NCI-H1092 (cell line): ENCODE data around the gene RAB9A.
A peak's percentile ranks its signal among the peaks of the same experiment; 100 is the strongest.
"Not testable (repeated sequence)": the region's sequence is repeated elsewhere in the genome, so short reads cannot be mapped to it uniquely, and the experiment has no call there.

ENCODE experiments used
- DNase-seq: peaks from one replicate; lab custom pipeline; 2025; lab: John Stamatoyannopoulos, UW

The RAB9A gene

DNA sequence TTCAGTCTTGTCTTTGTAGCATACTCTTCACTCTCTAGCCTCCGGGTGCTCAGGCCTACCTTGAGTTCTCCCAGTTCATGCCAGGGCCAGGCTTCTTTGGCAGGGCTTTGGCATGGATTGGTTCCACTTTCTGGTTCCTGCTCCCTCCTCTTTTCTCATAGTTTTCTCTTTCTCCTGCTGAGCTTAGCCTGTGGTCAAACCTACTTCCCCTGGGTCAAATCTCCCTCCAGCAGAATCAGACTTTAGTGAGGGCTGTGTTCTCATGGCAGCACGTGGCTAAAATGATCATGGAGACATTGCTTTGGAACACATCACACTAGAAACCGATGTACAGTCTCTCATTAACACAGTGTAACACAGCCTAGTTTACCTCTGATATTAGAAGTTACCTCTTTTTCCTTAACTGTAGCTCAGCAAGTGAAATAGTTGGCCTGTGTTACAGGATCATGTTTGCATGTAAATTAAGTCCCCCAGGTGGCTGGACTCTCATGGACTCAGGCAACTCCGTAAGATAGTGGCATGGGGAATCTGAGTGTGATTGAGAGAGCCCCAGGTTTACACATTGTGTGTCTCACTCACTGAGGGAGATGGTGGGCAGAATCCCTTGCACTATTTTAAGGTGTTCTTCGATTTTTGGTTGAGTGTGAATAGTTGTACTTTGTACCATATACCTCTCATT is 13.3 kb downstream of the RAB9A start:
- DNase-seq, result no peak

DNA sequence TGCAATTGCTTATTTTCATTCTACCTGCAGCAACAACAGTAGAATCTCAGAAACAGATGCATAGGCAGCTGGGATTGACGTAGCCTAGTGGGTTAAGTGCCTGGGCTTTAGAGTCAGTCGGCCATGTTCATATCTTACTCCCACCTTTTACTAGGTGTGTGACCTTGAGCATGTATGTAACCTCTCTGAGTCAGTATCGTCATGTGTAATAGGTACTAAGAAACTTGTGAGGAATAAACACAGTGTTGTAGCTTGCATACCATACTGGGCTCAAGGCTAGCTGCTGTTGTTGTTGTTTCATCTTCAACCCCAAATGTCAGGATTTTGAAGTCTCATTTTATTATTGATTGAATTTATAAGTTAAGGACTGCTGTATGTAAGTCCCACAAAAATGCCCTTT is 14.2 kb downstream of the RAB9A start:
- no peak for DNase-seq

DNA sequence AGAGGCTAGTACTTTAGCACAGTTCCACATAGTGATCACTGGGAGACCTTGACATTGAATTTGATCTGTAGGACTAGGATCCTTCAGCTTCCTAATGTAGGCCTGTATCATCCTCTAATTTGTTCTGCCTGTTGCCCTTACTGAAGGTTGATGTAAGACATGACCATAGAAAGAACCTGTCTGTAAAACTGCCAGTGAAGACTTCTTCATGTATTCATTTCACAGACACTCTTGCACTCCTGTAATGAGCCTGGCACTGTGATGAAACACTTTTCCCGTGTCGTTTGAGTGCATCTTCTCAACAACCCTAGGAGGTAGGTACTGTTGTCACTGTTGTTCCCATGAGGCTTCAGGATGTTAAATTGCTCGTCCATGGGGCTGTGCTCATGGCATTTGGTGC is 14.7 kb downstream of the RAB9A start:
- DNase-seq, result no peak

DNA sequence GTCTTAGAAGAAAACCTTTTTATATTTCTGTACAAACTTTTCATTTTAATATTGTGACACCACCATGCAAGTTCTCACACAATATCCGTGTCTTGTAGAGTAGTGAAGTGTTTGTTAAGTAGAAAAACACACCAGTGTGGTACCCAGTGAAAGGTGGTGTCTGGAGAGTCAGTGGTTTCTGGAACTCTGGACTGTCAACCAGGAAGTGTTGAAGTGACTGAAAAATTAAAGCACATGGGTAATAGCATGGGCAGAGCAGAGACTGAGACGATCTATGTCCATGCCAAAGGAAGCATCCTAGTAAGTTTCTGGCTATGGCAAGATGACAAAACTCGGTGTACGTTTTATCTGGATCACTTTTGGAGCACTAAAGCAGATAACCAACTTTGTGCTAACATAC is 22.2 kb downstream of the RAB9A start:
- no peak for DNase-seq

DNA sequence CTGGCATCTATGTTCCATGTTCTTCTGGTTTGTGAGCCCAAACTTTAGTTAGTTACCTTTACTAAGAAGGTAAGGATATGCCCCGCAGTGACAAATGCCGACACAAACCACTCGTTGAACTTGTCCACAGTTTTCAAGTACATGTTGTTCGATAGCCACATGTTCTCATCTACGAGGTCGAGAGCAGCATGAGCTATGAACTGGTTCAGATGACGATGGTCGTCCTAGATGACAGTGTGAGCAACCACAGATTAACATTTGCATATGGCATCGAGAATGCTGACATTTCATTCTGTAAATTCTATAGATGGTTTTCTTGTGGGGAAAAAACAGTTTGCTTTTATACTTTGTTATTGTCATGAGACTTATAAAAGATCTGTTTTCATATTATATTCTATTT is 27.5 kb downstream of the RAB9A start:
- DNase-seq, result no peak

DNA sequence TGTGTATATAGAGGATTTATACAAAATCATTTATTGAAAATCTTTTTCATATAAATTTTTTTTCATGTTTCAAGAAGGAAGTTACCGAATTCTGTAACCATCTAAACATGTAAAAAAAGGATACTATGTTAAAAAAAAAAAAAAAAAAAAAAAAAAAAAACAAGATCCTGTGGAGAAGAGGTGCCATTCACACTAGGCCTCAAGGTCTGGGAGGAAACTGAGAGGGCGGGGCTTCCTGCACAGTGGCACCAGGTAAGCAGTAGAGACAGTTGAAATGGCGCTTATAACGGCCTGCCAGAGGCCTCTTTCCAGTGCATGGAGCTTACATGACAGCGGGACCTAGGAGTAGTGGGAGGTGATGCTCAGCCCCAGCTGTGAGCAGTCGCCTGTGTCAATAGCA is 28.0 kb downstream of the RAB9A start:
- no peak for DNase-seq

DNA sequence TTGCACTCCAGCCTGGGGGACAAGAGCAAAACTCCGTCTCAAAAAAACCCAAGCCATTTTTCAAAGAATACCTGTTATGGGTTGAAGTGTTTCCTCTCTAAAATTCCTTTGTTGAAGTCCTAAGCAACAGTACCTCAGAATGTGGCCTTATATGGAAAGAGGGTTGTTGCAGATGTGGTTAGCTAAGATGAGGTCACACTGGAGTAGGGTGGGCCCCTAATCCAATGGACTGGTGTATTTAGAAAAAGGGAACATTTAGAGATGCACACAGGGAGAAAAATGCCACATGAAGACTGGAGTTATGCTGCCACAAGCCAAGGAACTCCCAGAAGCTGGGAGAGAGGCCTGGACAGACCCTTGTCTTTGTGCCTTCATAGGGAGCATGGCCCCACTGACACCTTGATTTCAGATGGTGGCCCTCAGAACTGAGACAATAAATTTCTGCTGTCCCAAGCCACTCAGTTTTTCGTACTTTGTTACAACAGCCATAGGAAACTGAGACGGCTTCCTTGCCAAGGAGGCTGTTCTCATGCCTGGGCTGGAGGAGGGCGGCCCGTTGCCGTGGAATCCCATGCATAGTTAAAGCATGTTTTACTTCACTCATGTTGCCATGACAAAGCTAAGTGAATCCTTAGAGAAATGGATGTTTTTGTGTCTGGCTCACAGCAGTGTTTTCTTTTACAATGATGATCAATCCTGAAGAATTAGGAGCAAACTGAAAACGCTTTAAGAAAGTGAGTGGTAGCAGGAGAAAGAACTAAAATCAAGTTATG is 29.0 kb downstream of the RAB9A start:
- no peak for DNase-seq

DNA sequence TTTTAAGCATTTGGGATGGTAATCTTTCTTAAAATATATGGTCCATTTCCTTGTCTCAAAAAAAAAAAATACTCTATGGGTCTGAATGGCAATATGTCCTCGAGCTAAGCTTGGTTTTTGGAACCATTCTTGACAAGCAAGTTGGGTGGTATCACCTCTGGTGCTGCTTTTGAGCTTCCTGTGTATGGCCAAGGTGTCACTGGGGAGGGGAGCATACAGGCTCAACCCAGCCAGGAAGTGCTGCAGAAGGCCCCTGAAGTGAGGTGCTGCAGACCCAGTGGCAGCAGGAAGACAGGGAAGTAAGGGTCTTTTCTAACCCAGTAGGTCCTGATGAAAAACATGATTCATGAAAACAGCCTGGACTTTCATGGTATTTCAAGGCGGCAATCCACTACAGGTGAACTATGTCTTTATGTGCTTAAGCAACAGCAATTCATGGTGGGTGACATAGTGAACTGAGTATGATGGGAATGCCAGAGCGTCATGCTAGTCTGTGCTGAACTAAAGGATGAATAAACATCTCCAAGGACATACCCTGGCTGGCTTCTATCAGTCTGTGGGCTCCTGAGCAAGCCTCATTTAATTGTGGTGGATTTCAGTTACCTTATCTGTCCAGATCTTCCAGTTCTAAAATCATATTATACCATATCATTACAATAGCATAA is 30.4 kb downstream of the RAB9A start:
- no peak for DNase-seq

DNA sequence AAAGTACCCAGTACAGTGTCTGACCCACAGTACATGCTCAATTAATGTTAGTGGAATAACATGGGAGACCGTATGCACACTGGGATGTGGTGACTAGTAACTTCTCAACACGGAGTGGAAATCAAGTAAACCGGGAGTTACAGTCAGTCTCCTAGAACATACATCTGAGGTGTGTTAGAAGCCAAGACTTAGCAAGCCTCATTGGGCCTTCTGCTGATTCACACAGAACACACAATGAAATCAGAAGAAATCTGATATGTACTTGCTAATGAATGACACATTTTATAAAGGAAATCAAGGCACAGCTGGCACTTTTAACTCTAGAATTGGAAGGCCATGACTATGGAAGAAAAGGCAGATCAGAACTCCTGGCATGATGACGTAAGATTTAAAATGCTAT is 32.4 kb downstream of the RAB9A start:
- DNase-seq, result no peak

DNA sequence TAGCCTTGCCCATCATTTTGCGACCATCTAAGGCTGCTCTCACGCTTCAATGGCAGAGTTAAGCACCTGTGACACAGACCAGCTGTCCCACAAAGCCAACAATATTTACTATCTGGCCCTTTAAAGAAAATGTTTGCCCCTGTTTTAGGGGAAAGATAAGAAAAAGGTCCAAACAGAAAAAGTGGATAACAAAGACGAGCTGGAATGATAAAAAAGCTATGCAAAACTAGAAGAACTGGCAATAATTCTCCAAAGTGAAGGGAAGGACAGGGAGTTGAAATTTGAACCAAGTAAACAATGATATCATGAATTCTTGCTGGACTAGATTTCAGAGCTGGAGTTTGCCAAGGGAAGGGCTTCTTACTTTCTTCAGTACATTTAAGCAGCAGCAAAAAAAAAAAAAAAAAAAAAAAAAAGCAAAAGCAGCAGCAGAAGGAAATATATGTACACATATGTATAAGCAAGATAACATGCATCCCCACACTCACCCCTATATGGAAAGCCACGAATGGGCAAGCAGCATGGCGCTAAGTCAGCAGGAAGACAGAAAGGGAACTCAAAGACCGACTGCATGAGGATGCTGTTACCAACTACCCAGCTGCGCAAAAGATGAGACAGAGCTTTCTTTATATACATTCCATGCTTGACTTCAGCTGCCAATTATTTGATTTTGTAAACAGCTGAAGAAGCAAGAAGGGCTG is 33.0 kb downstream of the RAB9A start:
- DNase-seq, result no peak

DNA sequence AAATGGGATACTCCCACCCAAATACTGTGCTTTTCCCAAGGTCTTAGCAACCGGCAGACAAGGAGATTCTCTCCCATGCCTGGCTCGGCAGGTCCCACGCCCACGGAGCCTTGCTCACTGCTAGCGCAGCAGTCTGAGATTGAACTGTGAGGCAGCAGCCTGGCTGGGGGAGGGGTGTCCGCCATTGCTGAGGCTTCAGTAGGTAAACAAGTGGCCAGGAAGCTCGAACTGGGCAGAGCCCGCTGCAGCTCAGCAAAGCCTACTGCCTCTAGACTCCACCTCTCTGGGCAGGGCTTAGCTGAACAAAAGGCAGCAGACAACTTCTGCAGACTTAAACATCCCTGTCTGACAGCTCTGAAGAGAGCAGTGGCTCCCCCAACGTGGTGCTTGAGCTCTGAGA is 36.0 kb downstream of the RAB9A start:
- not testable (repeated sequence) for DNase-seq

DNA sequence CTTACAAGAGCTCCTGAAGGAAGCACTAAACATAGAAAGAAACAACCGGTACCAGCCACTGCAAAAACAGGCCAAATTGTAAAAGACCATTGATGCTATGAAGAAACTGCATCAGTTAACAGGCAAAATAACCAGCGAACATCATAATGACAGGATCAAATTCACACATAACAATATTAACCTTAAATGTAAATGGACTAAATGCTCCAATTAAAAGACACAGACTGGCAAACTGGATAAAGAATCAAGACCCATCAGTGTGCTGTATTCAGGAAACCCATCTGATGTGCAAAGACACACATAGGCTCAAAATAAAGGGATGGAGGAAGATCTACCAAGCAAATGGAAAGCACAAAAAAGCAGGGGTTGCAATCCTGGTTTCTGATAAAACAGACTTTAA is 37.7 kb downstream of the RAB9A start:
- not testable (repeated sequence) for DNase-seq

DNA sequence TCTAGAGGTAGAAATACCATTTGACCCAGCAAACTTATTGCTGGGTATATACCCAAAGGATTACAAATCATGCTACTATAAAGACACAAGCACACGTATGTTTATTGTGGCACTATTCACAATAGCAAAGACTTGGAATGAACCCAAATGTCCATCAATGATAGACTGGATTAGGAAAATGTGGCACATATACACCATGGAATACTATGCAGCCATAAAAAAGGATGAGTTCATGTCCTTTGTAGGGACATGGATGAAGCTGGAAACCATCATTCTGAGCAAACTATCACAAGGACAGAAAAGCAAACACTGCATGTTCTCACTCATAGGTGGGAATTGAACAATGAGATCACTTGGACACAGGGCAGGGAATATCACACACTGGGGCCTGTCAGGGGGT is 41.6 kb downstream of the RAB9A start:
- not testable (repeated sequence) for DNase-seq

DNA sequence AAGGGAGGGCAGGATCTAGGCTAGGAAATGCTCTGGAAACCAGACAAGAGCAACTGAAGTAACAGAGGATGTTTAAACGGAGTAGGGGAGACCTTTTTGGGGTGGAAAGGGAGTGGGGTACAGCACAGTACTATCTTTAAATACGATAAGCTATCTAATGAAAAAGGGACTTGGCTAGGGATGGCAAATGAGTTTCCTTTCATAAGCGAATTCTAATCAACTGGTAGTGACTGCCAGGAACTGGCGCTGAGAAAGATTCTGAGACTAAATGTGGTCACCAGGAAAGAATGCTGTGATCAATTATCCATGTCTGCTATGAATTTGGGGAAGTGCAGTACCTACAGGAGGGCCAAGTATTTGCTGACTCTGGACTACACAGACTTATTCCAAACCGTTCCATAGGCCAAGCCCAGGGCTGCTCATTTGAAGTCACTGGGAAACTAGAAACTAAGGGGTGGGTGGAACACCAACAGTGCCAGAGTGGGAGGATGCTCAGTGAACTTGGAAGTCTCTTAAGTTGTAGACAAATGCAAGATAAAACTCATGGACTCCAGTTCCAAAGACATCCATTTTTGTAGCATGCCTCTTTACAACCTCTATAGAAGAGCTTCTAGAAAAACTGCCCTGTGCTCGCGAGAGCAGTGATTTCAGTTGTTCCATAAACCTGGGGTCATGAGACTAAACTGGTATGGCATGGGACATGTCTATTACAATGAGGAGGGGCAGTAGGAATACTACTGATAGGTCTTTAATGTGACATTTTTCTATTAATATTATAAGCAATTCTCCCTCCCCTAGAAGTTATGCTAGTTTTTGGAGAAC is 43.5 kb downstream of the RAB9A start:
- DNase-seq, result no peak

DNA sequence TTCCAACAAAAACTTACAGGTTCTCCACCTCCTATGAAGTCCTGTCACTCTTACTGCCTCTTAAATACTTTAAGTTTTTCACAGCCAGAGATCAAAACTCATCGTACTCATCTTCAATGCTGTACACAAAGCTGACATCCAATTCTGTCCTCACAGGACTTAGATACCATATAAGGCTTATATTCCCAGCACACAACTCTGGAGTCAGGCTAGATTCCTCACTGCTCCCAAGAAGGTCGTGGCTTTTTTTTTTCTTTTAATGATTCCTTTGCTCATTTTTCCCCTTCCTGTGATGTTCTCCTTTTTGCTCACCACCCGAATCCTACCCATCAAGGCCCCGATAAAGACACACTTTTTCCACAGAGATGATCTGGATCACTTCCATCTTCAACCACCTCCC is 44.6 kb downstream of the RAB9A start:
- no peak for DNase-seq

DNA sequence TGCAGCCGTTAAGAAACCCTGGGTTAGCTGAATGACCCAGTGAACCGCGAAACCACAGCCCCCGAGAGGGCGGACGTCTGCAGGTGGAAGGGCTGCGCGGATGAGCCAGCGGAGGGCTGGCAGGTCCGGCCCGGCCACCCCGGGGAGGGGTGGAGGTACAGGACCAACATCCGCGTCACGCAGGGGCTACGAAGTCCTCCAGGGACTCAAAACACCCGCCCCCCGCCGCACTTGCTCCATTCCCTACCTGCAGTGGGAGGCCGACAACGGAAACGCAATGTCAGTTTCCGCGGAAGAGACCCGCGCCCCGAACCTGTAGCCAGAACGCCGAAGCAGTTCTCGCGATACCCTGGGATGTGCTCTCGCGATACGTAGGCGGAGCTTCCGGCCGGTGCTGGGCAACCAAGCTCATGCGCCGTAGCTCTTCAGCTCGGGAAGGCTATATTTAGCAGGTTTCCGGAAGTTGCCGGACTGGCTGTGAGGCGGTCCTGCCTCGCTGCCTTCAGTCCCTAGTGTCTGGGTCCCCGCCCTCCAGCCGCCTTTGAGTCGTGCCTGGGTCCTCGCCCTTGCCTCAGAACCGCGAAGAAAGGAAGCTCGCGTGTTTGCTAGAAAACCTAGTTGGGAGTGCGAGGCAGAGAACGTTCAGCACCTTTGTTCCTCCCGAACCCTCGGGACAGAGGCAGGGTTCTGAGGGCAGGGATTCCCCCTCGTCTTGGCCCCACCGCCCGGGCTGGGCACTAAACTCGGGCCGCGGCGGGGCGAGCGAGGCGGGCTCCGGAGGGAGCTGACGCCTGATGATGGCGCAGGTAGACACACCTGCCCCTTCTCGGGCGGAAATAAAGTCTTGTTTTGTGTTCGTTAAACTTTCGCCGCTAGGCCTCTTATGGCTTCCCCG is 45.6 kb downstream of the RAB9A start, which contains the start of the genes OFD1 and TRAPPC2:
Gene OFD1, plus strand, starts transcription at position 471 of the 895 bp plus-strand sequence. Its CDS starts 324 bp downstream, at position 795.
Gene TRAPPC2, minus strand, starts transcription at position 343 of the 895 bp plus-strand sequence. CDS start 14,657 bp downstream, outside the sequence.
- DNase-seq, result peak; percentile 97

DNA sequence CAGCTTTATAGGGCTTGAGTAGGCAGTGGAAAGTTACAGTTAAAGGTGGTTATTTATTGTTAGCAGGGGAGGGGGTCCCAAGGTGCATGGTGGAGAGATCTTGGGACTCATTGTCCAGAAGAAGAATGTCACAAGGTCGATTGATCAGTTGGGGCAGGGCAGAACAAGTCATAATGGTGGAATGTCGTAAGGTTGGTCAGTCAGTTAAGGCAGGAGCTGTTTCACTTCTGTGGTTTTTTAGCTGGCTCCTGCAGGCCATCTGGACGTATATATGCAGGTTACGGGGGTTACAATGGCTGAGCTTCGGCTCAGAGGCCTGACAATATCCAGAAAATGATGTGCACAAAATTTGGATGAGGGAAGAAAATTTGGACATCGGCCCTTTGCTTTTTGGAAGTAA is 52.8 kb downstream of the RAB9A start:
- no peak for DNase-seq

DNA sequence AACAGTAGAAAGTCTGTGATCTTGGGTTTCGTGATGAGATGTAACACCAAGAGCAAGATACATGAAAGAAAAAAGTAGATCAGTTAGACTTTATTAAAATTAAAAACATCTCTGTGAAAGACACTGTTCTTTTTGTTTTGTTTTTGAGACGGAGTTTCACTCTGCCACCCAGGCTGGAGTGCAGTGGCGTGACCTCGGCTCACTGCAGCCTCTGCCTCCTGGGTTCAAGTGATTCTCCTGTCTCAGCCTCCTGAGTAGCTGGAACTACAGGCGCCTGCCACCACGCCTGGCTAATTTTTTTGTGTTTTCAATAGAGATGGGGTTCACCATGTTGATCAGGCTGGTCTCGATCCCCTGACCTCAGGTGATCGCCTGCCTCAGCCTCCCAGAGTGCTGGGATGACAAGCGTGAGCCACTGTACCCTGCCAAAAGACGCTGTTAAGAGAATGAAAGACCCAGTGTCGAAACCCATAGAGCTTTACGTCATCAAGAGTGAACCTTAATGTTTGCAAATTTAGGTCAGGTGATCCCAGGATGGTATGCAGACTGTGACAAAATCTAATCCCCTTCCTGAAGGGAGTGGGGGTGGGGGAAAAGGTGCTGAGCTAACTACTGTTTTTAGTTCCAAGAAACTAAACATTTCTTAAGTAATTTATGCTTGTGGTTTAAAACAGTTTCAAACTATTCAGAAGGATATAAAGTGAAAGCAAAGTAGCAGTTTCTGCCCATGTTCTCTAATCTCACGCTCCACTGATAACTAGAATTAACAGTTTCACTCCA is 53.7 kb downstream of the RAB9A start:
- DNase-seq, result no peak

DNA sequence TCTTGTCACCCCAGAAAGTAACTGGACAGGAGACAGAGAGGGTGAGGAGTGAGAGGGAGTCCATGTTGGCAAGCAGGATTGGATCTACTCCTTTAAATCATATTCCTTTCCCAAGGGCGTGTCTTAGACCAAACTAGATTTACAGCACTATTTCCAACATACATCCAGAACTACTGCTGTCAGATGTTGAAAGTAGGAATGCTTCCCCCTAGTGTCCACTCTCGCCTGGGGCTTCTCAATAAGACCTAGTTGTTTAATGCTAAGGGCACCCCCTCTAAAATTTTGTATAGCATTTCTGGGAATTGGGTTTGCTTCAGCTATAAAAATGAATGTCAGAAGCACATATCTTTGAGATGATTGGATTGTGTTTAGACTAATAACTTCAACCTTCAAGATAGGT is 58.9 kb downstream of the RAB9A start:
- DNase-seq, result no peak

DNA sequence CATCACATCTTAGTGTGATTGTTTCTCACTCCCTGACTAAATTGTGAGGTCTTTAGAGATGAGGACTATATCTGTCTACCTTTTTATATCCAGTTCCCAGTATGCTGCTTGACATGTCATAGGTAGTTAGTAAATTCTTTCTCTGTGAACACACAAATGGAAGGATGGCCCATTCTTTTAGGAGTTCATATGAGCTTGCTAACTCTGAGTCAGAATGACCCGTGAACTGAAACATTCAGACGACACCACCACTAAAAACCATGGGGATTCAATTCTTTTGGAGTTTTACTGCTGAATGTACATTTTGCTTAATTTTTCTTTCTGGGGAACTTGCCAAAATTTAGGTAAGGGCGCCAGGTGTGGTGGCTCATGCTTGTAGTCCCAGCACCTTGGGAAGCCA is 59.6 kb downstream of the RAB9A start:
- DNase-seq, result no peak
